UCSD-AML1 (cell line): ENCODE measurements around the gene MAP3K20.
A peak's percentile ranks its signal among the peaks of the same experiment; 100 is the strongest.
"Not testable (repeated sequence)": the region's sequence is repeated elsewhere in the genome, so short reads cannot be mapped to it uniquely, and the experiment has no call there.

Experiments used
- DNase-seq: peaks from one replicate; lab custom pipeline; 2025; ENCODE audit not compliant: unreplicated experiment; lab: John Stamatoyannopoulos, UW

Gene MAP3K20

DNA sequence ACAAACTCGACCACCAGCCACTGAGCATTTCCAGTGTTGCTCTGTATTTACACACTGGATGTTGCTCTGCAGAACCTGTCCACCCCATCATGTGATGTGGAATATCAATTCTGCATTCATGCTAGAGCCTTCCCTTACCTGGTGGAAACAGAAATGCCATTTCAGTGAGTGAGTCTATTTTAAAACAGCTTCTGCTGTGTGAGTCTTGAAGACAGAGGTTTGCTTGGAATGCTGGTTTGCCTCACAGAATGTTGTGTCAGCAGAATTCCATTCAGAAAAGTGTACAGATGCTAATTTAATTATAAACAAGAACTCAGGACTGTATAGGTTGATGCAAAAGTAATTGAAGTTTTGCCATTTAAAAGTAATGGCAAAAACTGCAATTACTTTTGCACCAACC lies 118.3 kb downstream of the MAP3K20 start:
- no peak for DNase-seq

- DNase-seq: no peak
These were observed 119.5 kb downstream of the MAP3K20 start for GRCh38 chr2:173195100-173195499.

DNA sequence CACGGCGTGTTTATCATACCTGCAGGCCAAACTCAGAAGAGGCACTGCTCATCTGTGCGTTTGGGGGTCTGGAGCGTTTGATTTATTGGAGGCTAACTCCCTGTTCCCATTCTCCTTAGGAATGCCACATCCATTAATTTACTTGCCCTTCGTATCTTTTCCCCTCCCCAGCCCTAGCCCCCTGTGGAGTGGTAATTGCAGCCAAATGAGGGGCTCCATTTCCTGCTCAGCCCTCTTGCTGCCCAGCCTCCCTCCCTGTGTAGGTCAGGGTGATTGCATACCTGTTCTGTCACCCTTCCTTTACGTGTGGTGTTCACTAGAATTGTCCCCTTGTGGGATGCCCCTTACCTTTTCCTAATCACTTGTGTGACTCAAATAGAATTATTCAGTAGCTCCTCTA lies 120.4 kb downstream of the MAP3K20 start:
- DNase-seq: no peak

GRCh38 chr2:173196638-173197037 lies 121.0 kb downstream of the MAP3K20 start:
- no peak for DNase-seq

- DNase-seq: no peak
These were observed 122.7 kb downstream of the MAP3K20 start for GRCh38 chr2:173198327-173198726.

- DNase-seq: no peak
These were observed 123.6 kb downstream of the MAP3K20 start for GRCh38 chr2:173199294-173199693.

GRCh38 chr2:173202570-173202969 lies 126.9 kb downstream of the MAP3K20 start:
- DNase-seq: no peak

- no peak for DNase-seq
These were observed 128.7 kb downstream of the MAP3K20 start for GRCh38 chr2:173204316-173204715.

DNA sequence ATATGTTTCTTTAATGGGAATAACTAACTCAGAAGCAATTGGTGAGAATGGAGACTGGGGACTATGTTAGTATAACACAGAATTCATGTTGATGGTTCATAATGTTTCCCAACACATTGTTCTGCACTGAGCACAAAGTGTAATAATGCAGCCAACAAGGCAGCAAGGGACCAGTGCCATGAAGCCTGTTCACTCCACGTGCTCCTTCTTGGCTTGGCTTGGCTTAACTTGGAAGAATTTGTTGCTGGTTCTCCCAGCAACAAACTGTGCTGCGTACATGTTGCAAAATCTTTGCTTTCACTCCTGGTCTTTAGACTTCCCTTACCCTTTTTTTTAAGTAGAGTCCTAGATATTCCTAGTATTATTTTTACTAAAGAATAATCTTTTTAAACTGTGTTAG lies 129.7 kb downstream of the MAP3K20 start:
- DNase-seq: no peak

GRCh38 chr2:173207124-173207523 lies 131.5 kb downstream of the MAP3K20 start:
- not testable (repeated sequence) for DNase-seq

- DNase-seq: peak; percentile 12
These were observed 134.9 kb downstream of the MAP3K20 start for GRCh38 chr2:173210270-173211196.

GRCh38 chr2:173213181-173213580 lies 137.5 kb downstream of the MAP3K20 start:
- DNase-seq: no peak

DNA sequence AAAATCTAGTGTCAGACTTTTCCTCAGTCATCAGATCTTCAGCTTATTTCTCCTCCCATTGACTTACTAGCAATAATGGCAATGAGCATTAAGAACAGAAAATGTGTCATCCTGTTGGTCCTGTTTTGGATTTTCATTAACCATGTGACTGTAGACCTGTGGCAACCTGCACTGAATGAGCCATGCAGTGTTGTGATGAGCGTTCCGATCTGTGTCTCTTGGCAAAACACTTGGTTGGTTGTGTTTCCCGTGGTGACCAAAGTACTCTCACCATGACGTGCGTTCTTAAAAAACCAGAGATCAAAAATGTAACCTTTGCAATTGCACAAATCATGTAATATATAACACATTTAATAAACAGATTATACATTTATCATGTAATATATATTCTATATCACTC lies 138.6 kb downstream of the MAP3K20 start:
- no peak for DNase-seq

GRCh38 chr2:173215316-173215715 lies 139.7 kb downstream of the MAP3K20 start:
- DNase-seq: no peak

GRCh38 chr2:173216051-173216450 lies 140.4 kb downstream of the MAP3K20 start:
- DNase-seq: no peak

DNA sequence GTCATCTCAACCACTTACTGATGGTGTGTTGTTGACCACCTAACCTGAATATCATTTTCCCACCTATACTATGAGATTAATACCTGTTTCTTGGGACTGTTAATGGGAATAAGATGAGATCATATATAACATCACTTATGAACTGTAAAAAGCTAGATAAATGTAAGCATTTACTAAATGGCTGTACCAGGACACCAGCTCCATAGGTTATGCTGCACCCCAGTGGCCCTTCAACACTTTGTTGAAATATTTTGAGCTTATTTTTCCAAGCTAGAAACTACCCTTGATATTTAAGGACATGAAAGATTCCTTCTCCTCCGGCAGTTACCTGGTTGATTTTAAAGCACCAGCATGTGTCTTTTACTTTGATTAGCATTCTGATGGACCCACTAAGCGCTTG lies 141.0 kb downstream of the MAP3K20 start:
- no peak for DNase-seq

DNA sequence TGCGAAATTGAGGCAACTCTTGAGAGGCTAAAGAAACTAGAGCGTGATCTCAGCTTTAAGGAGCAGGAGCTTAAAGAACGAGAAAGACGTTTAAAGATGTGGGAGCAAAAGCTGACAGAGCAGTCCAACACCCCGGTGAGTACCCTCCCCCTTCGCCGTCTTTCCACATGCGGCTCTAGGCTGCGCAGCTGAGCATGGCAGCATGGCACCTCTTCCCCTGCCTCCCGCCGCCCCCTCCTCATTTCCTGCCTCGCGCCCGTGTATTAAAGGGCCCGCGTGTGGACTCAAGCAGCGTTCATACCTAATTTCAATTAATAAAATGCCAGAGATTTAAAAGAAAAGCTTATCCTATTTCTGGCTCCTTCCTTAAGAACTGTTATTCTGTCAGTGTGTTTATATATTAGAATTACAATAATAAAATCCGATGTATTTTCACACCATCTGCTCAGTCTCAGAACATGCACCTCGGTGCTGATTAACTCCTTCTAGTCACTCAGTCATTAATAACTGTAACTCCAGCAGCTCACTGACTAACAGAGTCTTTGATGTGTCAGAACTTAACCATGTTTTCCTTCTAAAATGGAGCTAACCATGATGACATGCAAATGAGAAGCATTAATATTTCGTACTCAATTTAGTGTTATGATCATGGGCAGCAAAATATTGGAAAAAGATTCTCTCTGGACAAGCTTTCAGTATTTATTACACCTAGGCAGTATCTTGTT lies 141.6 kb downstream of the MAP3K20 start:
- DNase-seq: no peak

DNA sequence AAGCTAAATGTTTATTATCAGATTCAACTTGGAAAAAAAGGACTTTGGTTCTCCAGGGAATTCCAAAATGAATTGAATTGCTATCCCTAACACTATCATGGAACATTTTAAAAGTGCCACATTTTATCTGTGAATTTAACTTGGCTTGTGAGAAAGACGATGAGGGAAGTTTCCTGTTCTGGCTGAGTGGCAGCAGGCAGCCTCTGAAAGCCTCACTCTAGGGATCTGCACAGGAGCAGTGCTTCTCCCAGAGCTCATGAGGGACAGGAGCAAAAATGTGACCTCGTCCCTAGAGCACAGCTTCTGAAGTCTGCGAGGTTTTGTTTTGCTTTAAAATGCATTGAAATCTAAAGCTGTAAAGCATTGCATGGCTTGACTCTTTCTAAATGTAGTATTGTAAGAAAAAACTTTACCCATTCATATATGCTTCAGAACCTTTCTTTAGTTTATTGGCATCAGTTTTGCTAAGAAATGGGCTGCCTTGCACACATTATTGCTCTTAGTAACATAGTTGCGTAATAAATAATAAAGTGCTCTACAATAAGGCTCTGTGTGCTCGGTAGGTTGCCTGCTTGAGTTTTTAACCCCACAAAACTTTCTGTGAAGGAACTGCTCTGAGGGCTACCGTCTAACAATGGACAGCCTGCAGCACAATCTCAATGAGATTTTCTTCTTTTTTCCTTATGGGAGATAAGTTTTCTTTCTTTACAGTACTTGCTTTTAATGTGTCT lies 142.8 kb downstream of the MAP3K20 start:
- DNase-seq: no peak

DNA sequence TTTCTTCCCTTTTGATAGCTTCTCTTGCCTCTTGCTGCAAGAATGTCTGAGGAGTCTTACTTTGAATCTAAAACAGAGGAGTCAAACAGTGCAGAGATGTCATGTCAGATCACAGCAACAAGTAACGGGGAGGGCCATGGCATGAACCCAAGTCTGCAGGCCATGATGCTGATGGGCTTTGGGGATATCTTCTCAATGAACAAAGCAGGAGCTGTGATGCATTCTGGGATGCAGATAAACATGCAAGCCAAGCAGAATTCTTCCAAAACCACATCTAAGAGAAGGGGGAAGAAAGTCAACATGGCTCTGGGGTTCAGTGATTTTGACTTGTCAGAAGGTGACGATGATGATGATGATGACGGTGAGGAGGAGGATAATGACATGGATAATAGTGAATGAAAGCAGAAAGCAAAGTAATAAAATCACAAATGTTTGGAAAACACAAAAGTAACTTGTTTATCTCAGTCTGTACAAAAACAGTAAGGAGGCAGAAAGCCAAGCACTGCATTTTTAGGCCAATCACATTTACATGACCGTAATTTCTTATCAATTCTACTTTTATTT lies 145.6 kb downstream of the MAP3K20 start:
- DNase-seq: no peak

DNA sequence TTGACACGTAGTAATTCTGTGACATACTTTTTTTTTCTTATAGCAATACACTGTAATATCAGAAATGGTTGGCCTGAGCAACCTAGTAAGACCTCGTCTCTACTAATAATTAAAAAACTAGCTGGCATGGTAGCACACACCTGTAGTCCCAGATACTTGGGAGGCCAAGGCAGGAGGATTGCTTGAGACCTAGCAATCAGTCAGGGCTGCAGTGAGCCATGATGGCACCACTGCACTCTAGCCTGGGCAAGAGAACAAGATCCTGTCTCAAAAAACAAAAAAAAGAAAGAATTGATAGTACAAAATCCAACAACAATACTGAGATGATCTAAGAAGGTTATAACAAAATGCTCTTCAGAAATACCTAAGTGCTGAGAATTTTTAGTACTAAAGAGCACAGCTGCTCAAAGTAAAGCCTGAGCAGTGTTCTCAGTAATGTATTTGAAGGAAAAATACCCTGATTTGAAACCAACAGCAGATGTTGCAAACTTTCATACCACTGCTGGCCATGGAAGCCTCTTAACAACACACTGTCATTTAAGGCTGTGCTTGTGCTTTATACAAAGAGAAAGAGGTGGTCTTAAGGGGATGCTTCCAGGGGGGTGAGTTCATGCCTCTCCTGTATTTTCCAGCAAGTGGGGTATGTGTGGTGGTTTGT lies 146.4 kb downstream of the MAP3K20 start:
- no peak for DNase-seq

DNA sequence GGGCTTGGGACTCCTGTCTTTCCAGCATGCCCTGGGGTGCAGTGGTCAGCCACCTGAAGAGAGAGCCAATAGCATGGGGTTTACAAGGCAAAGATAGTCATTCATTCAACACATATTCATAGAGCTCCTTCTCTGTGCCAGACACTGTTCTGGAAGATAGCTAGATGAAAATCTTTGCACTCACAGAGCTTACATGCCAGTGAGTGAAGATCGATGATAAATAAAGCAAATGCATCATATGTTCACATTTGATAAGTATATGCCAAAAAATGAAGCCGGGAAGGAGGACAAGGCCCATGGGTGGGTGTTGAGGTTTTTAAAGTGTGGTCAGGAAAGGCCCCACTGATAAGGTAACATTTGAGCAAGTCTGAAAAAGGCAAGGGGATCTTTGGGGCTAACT lies 148.2 kb downstream of the MAP3K20 start:
- no peak for DNase-seq
